Retinal pigment epithelial cell (primary cell): ENCODE measurements around the gene TLCD5.

Source experiments
- DNase-seq: peaks from one replicate; pipeline ENCODE4 v3.0.0-alpha.2; 2010; ENCODE audit warnings: low read depth
- H3K4me3 ChIP-seq: 2 replicates; pipeline ENCODE4 v1.5.1; 2011; ENCODE audit warnings: mild to moderate bottlenecking, low read length, control low read depth, moderate library complexity
- TF ChIP-seq, protein P1 (sequence below): conservative IDR thresholded peaks from 2 replicates; pipeline ENCODE4 v1.5.1; 2011; ENCODE audit warnings: low read depth, low read length, control low read depth, inconsistent platforms

TLCD5 gene

DNA sequence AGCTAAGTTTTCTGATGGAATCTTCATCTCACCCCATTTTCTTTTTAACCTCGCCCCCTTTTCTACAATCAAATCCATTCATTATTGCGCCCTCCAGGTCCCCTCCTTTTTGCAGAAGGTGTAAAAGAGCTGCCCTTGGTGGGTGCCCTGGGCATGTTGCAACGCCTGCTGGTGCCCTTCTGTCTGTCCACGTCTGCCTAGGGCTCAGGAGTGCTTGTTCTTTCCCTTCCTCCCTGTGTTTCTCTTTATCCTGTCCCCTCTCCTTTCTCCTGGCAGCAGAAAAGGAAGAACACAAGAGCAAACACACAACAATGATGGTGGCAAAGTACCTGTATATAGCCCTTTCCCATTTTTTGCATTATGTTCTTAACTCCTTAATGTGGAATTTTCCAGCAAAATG lies 6.2 kb upstream of the TLCD5 start:
- H3K4me3 ChIP-seq = no peak overlapping the region
- DNase-seq = no peak
- TF ChIP-seq, protein P1, sequence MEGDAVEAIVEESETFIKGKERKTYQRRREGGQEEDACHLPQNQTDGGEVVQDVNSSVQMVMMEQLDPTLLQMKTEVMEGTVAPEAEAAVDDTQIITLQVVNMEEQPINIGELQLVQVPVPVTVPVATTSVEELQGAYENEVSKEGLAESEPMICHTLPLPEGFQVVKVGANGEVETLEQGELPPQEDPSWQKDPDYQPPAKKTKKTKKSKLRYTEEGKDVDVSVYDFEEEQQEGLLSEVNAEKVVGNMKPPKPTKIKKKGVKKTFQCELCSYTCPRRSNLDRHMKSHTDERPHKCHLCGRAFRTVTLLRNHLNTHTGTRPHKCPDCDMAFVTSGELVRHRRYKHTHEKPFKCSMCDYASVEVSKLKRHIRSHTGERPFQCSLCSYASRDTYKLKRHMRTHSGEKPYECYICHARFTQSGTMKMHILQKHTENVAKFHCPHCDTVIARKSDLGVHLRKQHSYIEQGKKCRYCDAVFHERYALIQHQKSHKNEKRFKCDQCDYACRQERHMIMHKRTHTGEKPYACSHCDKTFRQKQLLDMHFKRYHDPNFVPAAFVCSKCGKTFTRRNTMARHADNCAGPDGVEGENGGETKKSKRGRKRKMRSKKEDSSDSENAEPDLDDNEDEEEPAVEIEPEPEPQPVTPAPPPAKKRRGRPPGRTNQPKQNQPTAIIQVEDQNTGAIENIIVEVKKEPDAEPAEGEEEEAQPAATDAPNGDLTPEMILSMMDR = no peak

DNA sequence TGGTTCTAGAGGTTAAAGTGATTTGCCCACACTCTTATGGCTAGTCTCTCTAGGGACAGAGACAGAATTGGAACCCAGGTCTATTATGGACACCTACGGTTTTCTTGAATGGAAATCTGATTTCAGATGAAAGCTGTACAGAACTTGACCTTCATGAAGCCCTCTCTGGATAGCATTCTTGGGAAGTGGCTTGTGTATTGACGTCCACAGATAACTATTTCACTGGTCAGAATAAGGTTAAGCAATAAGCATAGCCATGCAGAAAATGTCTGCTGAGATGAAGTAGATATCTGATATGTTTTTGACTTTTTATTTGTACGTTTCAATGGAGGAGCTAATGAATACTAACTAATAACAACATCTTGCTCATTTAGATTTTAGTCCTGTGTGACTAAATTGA lies 1.1 kb downstream of the TLCD5 start:
- no peak for DNase-seq
- peak overlapping the region; percentile 73 for H3K4me3 ChIP-seq
- TF ChIP-seq, protein P1 = no peak

DNA sequence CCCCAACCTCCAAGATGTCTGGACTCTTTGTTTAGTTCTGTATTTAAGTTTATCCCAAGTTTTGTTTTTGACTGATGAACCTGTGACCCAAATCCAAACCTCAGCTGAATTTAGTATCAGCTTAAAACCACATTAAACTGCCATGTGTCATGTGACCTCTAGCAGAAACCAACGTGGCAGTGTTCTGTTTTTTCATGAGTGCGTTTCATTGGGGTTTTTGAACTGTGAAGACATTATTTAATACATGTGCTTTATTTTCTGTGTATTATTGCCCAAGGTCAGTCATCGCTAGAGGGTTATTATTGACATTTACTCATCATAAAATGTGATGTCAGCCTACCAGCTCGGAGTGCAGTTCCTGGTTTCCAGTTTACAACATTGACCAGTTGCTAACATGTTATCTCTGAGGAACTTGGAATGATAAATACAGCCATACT lies 1.8 kb downstream of the TLCD5 start:
- H3K4me3 ChIP-seq = peak overlapping the region; percentile 73
- TF ChIP-seq, protein P1 = no peak
- no peak for DNase-seq

DNA sequence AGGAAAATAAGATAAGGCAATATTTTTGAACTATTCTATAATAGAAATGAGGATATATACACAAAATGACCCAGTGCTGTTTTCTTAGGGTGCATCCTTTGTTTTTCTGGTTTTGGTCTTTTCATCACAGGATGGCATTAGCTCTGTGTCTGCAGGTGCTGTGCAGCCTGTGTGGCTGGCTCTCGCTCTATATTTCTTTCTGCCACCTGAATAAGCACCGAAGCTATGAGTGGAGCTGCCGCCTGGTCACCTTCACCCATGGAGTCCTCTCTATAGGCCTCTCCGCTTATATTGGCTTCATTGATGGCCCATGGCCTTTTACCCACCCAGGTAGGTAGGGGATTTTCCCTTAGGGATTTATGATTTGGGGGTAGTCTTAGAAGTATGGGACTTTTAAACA lies 2.2 kb downstream of the TLCD5 start:
- H3K4me3 ChIP-seq = peak overlapping the region; percentile 16
- TF ChIP-seq, protein P1 = no peak
- no peak for DNase-seq

DNA sequence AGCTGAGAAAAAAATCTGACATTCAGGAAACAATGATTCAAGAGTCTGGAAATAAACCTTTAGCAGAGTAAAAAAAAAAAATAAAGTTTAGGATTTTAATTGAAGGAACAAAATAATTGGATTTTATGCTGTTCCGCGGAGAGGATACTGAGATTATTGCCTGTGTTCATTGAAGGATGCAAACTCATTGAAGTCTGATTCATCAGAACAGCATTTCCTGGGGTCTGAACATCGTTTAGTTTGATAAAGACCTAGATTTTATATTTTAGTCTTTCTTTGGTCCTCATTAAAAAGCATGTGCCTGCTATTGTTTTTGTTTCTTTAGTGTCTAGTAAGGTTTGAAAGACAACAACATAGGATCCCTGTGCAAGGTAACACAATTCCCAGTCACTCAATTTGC lies 4.5 kb downstream of the TLCD5 start:
- H3K4me3 ChIP-seq = no peak overlapping the region
- TF ChIP-seq, protein P1 = no peak

DNA sequence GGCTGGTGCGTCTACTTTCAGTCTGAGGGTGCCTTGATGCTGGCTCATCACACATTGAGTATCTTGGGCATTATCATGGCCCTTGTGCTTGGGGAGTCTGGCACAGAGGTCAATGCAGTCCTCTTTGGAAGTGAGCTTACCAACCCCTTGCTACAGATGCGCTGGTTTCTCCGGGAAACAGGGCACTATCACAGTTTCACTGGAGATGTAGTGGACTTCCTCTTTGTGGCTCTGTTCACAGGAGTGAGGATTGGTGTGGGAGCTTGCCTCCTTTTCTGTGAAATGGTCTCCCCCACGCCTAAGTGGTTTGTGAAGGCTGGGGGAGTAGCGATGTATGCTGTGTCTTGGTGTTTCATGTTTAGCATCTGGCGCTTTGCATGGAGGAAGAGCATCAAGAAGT lies 4.9 kb downstream of the TLCD5 start:
- no peak overlapping the region for H3K4me3 ChIP-seq
- DNase-seq = no peak
- TF ChIP-seq, protein P1 = no peak

More for the DNA sequence above, 4.5 kb downstream of the TLCD5 start:
- DNase-seq = no peak

DNA sequence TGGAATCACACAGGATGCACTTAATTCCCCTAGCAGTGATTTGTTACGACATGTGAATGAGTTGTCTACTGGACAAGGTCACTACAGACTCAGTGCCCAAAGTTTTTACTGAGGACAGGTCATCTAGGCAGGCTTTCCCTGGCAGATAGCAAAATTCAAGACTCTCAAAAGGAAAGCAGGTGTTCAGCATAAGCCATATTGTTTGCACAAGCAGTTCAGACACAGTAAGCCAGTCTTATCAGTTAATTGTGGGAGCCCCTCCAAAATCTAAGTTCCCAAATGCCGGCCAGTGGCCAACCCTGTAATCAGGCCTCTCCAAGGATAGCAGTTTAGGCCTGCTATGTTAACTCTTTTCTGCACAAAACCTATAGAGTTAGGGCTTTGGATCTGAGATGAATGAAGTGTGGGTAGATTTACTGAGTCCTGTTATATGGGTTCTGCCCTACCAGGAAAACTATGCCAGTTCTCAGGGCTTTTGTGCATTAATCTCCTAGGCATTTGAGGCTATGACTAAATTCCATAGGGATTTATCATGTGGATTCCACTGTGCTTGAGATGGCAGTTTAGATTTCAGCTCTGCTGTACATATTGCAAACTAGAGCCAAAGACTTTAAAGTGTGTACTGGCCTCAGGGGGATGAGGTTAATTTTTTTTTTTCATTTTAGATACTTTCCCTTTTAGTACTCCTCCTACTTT lies 6.3 kb downstream of the TLCD5 start:
- TF ChIP-seq, protein P1 = no peak
- H3K4me3 ChIP-seq = no peak overlapping the region
- peak; percentile 93 for DNase-seq
